SK-N-SH (cell line): ENCODE data around the gene UGT1A10. TPM values are rescaled to one million over a fixed set of nuclear protein-coding genes. Genes with fewer than 3 reads are reported as not detected.

Source experiments
- CTCF ChIA-PET: fragments of 300-600, 350-600 bp; formaldehyde crosslinking; extraction: SDS; loops from one replicate; lab custom pipeline; 2021; lab: Yijun Ruan, JAX
- POLR2A ChIA-PET: fragments of 350-600 bp; sonication (Branson Sonifier 250); formaldehyde crosslinking; extraction: SDS; loops from one replicate; lab custom pipeline; 2020; ENCODE audit warnings: antibody characterized with exemption, inconsistent platforms; lab: Yijun Ruan, JAX
- DNase-seq: peaks from one replicate; pipeline ENCODE4 v3.0.0; 2012
- H2AFZ ChIP-seq: fragments of 200-600 bp; sonication (generic); 2 replicates; pipeline ENCODE4 v1.8.1; 2016; ENCODE audit warnings: antibody characterized with exemption, mild to moderate bottlenecking, low read depth
- H3F3A ChIP-seq: fragments of 200-600 bp; sonication (generic); replicated peaks from 2 replicates; pipeline ENCODE3; 2016; ENCODE audit warnings: antibody characterized with exemption, mild to moderate bottlenecking; ENCODE audit not compliant: insufficient read depth
- H3K27ac ChIP-seq, 2 experiments: fragments of 200-500 bp in 1 of 2; fragments of 200-600 bp in 1 of 2; sonication (Bioruptor generic) in 1 of 2; sonication (generic), shearing (Covaris generic) in 1 of 2; 2 replicates each; pipeline versions ENCODE4 v1.5.1 to v1.6.1; 2014 to 2016; ENCODE audit warnings: low read depth in 2 of 2, inconsistent platforms in 1 of 2, low read length in 1 of 2, mild to moderate bottlenecking in 1 of 2, mixed read lengths in 1 of 2
- H3K27me3 ChIP-seq: fragments of 200-600 bp; sonication (generic), shearing (Covaris generic); 2 replicates; pipeline ENCODE4 v1.6.1; 2016; ENCODE audit warnings: mixed run types; ENCODE audit not compliant: insufficient read depth
- H3K36me3 ChIP-seq, 2 experiments: fragments of 200-500 bp in 1 of 2; fragments of 200-600 bp in 1 of 2; sonication (Bioruptor generic) in 1 of 2; sonication (generic) in 1 of 2; replicated peaks in 1 of 2; 2 replicates each; pipeline versions ENCODE3 to v1.5.1; 2014 to 2016; ENCODE audit warnings: low read length in 1 of 2, mild to moderate bottlenecking in 1 of 2; ENCODE audit not compliant: insufficient read depth in 2 of 2, control insufficient read depth in 1 of 2
- H3K4me1 ChIP-seq, 2 experiments: fragments of 200-500 bp in 1 of 2; fragments of 200-600 bp in 1 of 2; sonication (Bioruptor generic) in 1 of 2; sonication (generic), shearing (Covaris generic) in 1 of 2; 2 replicates each; pipeline versions ENCODE4 v1.5.1 to v1.6.1; 2014 to 2016; ENCODE audit warnings: low read depth in 1 of 2, low read length in 1 of 2, mixed run types in 1 of 2; ENCODE audit not compliant: insufficient read depth in 2 of 2, control insufficient read depth in 1 of 2
- H3K4me2 ChIP-seq: fragments of 200-600 bp; sonication (generic), shearing (Covaris generic); 2 replicates; pipeline ENCODE4 v1.6.1; 2017; ENCODE audit warnings: mixed run types
- H3K4me3 ChIP-seq, 2 experiments: fragments of 200-500 bp in 1 of 2; fragments of 200-600 bp in 1 of 2; sonication (Bioruptor generic) in 1 of 2; sonication (generic), shearing (Covaris generic) in 1 of 2; 2 replicates each; pipeline versions ENCODE4 v1.5.1 to v1.8.1; 2014 to 2016; ENCODE audit warnings: low read depth in 2 of 2, inconsistent platforms in 1 of 2, low read length in 1 of 2, mild to moderate bottlenecking in 1 of 2, mixed read lengths in 1 of 2, moderate library complexity in 1 of 2
- H3K79me2 ChIP-seq: fragments of 200-600 bp; sonication (generic); 2 replicates; pipeline ENCODE4 v1.8.1; 2017; ENCODE audit warnings: mild to moderate bottlenecking; ENCODE audit not compliant: insufficient read depth
- H3K9ac ChIP-seq: fragments of 200-600 bp; sonication (generic); 2 replicates; pipeline ENCODE4 v1.6.1; 2017; ENCODE audit warnings: mixed run types
- H3K9me2 ChIP-seq: fragments of 200-600 bp; sonication (generic); 2 replicates; pipeline ENCODE4 v1.6.1; 2017; ENCODE audit warnings: mixed run types
- H3K9me3 ChIP-seq: fragments of 200-600 bp; sonication (generic); 2 replicates; pipeline ENCODE4 v1.6.1; 2017; ENCODE audit warnings: mixed run types, mild to moderate bottlenecking, moderate library complexity
- H4K20me1 ChIP-seq: fragments of 200-600 bp; sonication (generic); 2 replicates; pipeline ENCODE4 v1.6.1; 2017; ENCODE audit warnings: mild to moderate bottlenecking, mixed run types; ENCODE audit not compliant: insufficient read depth
- CHD2 ChIP-seq: fragments of 150-350 bp; IDR thresholded peaks from 2 replicates; pipeline ENCODE4 v1.6.1; 2018; ENCODE audit warnings: low read length; ENCODE audit not compliant: partially characterized antibody
- CTCF ChIP-seq: fragments of 200-600 bp; sonication (generic); IDR thresholded peaks from 2 replicates; pipeline ENCODE4 v1.6.1; 2017; ENCODE audit warnings: antibody characterized with exemption, mild to moderate bottlenecking, moderate library complexity
- EP300 ChIP-seq, 2 experiments: IDR thresholded peaks; 2 replicates each; pipeline versions ENCODE4 v1.4.0 to v1.6.1; 2012; ENCODE audit warnings: borderline replicate concordance in 1 of 2, low read depth in 1 of 2, low read length in 1 of 2
- GATA2 ChIP-seq: sonication (generic); formaldehyde crosslinking; IDR thresholded peaks from 2 replicates; pipeline ENCODE4 v1.5.0; 2020; ENCODE audit warnings: mild to moderate bottlenecking, missing genetic modification reagents
- NFIC ChIP-seq: IDR thresholded peaks from 2 replicates; pipeline ENCODE4 v1.4.0; 2012; ENCODE audit warnings: borderline replicate concordance
- NRF1 ChIP-seq: IDR thresholded peaks from 2 replicates; pipeline ENCODE4 v1.6.1; 2012; ENCODE audit warnings: low read depth, mild to moderate bottlenecking, low read length
- POLR2AphosphoS5 ChIP-seq: IDR thresholded peaks from 2 replicates; pipeline ENCODE4 v1.6.1; 2012; ENCODE audit warnings: low read depth, low read length
- RAD21 ChIP-seq: IDR thresholded peaks from 2 replicates; pipeline ENCODE4 v1.6.1; 2012; ENCODE audit warnings: mild to moderate bottlenecking, low read length
- REST ChIP-seq: IDR thresholded peaks from 2 replicates; pipeline ENCODE4 v1.6.1; 2012; ENCODE audit warnings: mild to moderate bottlenecking, low read depth, low read length, moderate library complexity
- RFX5 ChIP-seq: IDR thresholded peaks from 2 replicates; pipeline ENCODE4 v1.6.1; 2012; ENCODE audit warnings: mild to moderate bottlenecking, improper control_type of control experiment, low read length
- RXRA ChIP-seq: IDR thresholded peaks from 2 replicates; pipeline ENCODE4 v1.4.0; 2012; ENCODE audit warnings: low read depth, mild to moderate bottlenecking, borderline replicate concordance
- SIN3A ChIP-seq: IDR thresholded peaks from 2 replicates; pipeline ENCODE4 v1.6.1; 2012; ENCODE audit warnings: low read depth, mild to moderate bottlenecking, low read length, moderate library complexity, borderline replicate concordance
- SMC3 ChIP-seq: IDR thresholded peaks from 2 replicates; pipeline ENCODE4 v1.6.1; 2012; ENCODE audit warnings: low read depth, low read length, improper control_type of control experiment
- TAF1 ChIP-seq: IDR thresholded peaks from 2 replicates; pipeline ENCODE4 v1.6.1; 2012; ENCODE audit warnings: low read depth, mild to moderate bottlenecking, low read length, moderate library complexity, borderline replicate concordance
- TCF12 ChIP-seq: IDR thresholded peaks from 2 replicates; pipeline ENCODE4 v1.4.0; 2012
- TEAD4 ChIP-seq: IDR thresholded peaks from 2 replicates; pipeline ENCODE4 v1.4.0; 2012; ENCODE audit warnings: mild to moderate bottlenecking, borderline replicate concordance; ENCODE audit not compliant: insufficient read depth
- USF2 ChIP-seq: fragments of 150-350 bp; IDR thresholded peaks from 2 replicates; pipeline ENCODE4 v1.6.1; 2017; ENCODE audit warnings: antibody characterized with exemption, low read length, low read depth, borderline replicate concordance
- YY1 ChIP-seq: IDR thresholded peaks from 2 replicates; pipeline ENCODE4 v1.4.0; 2012; ENCODE audit warnings: low read depth, mild to moderate bottlenecking
- WGBS: methylation state at CpG from one replicate; pipeline ENCODE4 v1.1.6; 2017; ENCODE audit warnings: low lambda C conversion rate; 5-methylcytosine and 5-hydroxymethylcytosine counted together
- polyA plus RNA-seq, 3 experiments: library from polyadenylated mRNA; depleted of rRNA; stranded (reverse); fragments of >200 nt; gene quantifications; 2 replicates each; pipeline ENCODE4 v1.2.3, GENCODE V29; 2012

The UGT1A10 gene
- polyA plus RNA-seq, 1 of the 3 experiments (the other 2 are of a cell fraction), result not detected

- no peak for TF ChIP-seq REST
- no peak for TF ChIP-seq YY1
- no peak for TF ChIP-seq USF2
- no peak for DNase-seq
- H3F3A ChIP-seq, result no peaks in the 10 kb centered on the region
These were observed 35.9 kb upstream of the UGT1A10 start for GRCh38 chr2:233600386-233600785.

GRCh38 chr2:233602076-233602475, 34.2 kb upstream of the UGT1A10 start:
- Histone ChIP-seq H3K9ac (no peak overlapping the region), H3K27me3 (no peaks in the 10 kb centered on the region), H3K4me2 (no peak overlapping the region), H3K36me3 (no peaks in the 10 kb centered on the region), H3K4me3 (no peak overlapping the region), H3K79me2 (no peaks in the 10 kb centered on the region), H4K20me1 (no peaks in the 10 kb centered on the region), H3K4me1 (no peaks in the 10 kb centered on the region), H3F3A (no peaks in the 10 kb centered on the region), H3K27ac (no peak overlapping the region), H3K9me2 (no peaks in the 10 kb centered on the region), H2AFZ (no peak overlapping the region), H3K9me3 (no peaks in the 10 kb centered on the region)
- ChIA-PET CTCF (no interaction called here), POLR2A (no interaction called here)
- no peak for DNase-seq
- WGBS, result 41% methylated on average over 1 of the region's 1 CpG
- TF ChIP-seq NFIC (no peak), TEAD4 (no peak), TAF1 (no peak), CHD2 (no peak), SIN3A (no peak), REST (no peak), SMC3 (no peak), EP300 (IDR thresholded peaks at IDR 0.05; ENCODE audit: borderline replicate concordance in 1 of 2, low read depth in 1 of 2, low read length in 1 of 2) (no peak), RFX5 (no peak), RXRA (no peak), CTCF (no peak), POLR2AphosphoS5 (no peak), TCF12 (no peak), YY1 (no peak), GATA2 (CRISPR knock-in tag) (no peak), RAD21 (no peak), NRF1 (no peak)

More at GRCh38 chr2:233600386-233600785, 35.9 kb upstream of the UGT1A10 start:
- POLR2A ChIA-PET, result no interaction called here
- Histone ChIP-seq H3K9me2 (no peaks in the 10 kb centered on the region), H3K79me2 (no peaks in the 10 kb centered on the region), H3K4me1 (no peaks in the 10 kb centered on the region), H3K4me3 (no peak overlapping the region), H3K27me3 (no peaks in the 10 kb centered on the region), H3K9me3 (no peaks in the 10 kb centered on the region), H3K27ac (no peak overlapping the region), H2AFZ (no peak overlapping the region), H3K4me2 (no peak overlapping the region), H3K36me3 (no peaks in the 10 kb centered on the region), H4K20me1 (no peaks in the 10 kb centered on the region), H3K9ac (no peak overlapping the region)
- 28% methylated on average over 2 of the region's 2 CpGs for WGBS
- CTCF ChIA-PET, result no interaction called here
